ENCODE results near the gene CNP.

The CNP gene

GRCh38 chr17:41942626-41943373 lies 23.8 kb upstream of the CNP start:
- no peak for DNase-seq

GRCh38 chr17:41943492-41943891 lies 23.1 kb upstream of the CNP start:
- DNase-seq: no peak

- no peak for DNase-seq
These were observed 21.7 kb upstream of the CNP start for GRCh38 chr17:41944943-41945342.

GRCh38 chr17:41948762-41949460 lies 17.7 kb upstream of the CNP start:
- DNase-seq: no peak

- no peak for DNase-seq
These were observed 10.1 kb upstream of the CNP start for GRCh38 chr17:41956522-41956921.

- no peak for DNase-seq
These were observed 9.3 kb upstream of the CNP start for GRCh38 chr17:41957031-41957868.

- no peak for DNase-seq
These were observed 8.6 kb upstream of the CNP start for GRCh38 chr17:41957869-41958439.

GRCh38 chr17:41959030-41959335 lies 7.6 kb upstream of the CNP start:
- DNase-seq: no peak

- no peak for DNase-seq
These were observed 7.1 kb upstream of the CNP start for GRCh38 chr17:41959336-41960095.

- no peak for DNase-seq
These were observed 4.5 kb upstream of the CNP start for GRCh38 chr17:41962111-41962510.

GRCh38 chr17:41962768-41963434 lies 3.7 kb upstream of the CNP start:
- DNase-seq: peak; percentile 72 to 78

GRCh38 chr17:41965694-41966462 lies 717 bp upstream of the CNP start:
- peak; percentile 77 to 86 for DNase-seq

- DNase-seq: peak; percentile 70 to 75
These were observed 736 bp downstream of the CNP start for GRCh38 chr17:41967141-41967920.

GRCh38 chr17:41967921-41968578 lies 1.5 kb downstream of the CNP start:
- no peak for DNase-seq

GRCh38 chr17:41968676-41969075 lies 2.1 kb downstream of the CNP start:
- DNase-seq: no peak

GRCh38 chr17:41970901-41971331 lies 4.3 kb downstream of the CNP start:
- DNase-seq: no peak

GRCh38 chr17:41971721-41972523 lies 5.3 kb downstream of the CNP start:
- DNase-seq: no peak

- peak in 1 of 2 donors; percentile 28 for DNase-seq
These were observed 6.2 kb downstream of the CNP start for GRCh38 chr17:41972571-41973407.

Data from CD4-positive, alpha-beta T cell treated with Interferon alpha-2 for 1 hour (primary cell).